ENCODE measurements around the gene ICAM5. TPM values are rescaled to one million over a fixed set of nuclear protein-coding genes. Genes with fewer than 3 reads are reported as not detected.

Gene ICAM5
- total and polyA plus RNA-seq, 9 of the 15 experiments (the other 6 are each of a cell fraction or from before 2014, with no cell fraction given), result 0.10 to 114 (median 13.7) TPM

DNA sequence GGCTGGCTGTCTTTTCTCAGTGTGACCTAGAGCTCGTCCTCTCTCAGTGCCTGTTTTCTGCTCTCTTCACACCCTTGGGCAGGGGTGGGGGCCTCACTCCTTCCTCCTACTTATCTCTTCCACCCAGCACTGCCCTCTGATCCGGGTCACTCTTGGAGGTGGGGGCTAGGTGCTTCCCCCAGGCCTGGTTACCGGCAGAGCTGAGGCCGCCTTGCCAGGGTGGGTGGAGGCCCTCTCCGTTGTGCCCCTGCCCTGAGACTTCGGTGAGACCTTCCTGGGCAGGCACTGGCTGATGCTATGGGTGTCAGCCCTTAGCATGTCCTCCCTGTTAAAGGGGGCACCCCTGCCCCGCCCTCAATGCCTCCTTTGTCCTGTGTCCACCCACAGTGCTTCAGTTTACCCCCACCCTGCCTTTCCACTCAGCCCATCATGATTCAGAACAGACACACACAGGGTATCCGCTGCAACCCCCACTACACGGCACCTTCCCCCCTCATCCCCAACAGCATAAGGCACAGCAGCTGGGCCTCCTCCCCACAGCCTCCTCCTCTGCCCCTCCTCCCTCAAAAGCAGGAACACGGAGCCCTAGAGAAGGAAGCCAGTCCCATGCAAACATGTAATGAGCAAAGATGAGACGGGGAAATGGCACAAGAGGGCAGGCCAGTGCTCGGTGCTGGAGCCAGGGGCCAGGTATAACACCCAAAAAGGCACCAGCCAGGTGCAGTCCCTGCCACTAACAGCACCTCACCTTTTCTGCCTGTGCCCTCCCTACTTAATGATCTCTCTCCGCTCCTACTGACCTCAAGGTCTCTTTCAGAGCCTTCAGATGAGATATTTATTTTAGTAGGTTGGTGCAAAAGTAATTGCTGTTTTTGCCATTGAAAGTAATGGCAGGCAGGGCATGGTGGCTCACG is 10.1 kb downstream of the ICAM5 start (continued):
- TF ChIP-seq, protein P1, sequence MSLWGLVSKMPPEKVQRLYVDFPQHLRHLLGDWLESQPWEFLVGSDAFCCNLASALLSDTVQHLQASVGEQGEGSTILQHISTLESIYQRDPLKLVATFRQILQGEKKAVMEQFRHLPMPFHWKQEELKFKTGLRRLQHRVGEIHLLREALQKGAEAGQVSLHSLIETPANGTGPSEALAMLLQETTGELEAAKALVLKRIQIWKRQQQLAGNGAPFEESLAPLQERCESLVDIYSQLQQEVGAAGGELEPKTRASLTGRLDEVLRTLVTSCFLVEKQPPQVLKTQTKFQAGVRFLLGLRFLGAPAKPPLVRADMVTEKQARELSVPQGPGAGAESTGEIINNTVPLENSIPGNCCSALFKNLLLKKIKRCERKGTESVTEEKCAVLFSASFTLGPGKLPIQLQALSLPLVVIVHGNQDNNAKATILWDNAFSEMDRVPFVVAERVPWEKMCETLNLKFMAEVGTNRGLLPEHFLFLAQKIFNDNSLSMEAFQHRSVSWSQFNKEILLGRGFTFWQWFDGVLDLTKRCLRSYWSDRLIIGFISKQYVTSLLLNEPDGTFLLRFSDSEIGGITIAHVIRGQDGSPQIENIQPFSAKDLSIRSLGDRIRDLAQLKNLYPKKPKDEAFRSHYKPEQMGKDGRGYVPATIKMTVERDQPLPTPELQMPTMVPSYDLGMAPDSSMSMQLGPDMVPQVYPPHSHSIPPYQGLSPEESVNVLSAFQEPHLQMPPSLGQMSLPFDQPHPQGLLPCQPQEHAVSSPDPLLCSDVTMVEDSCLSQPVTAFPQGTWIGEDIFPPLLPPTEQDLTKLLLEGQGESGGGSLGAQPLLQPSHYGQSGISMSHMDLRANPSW (CRISPR knock-in tag; IDR thresholded peaks at IDR 0.05), result no peak
- TF ChIP-seq KLF13 (tag; IDR thresholded peaks at IDR 0.05; ENCODE audit: borderline replicate concordance, low read depth), result peak; percentile 33; the same call in 1 of the 2 replicates
- TF ChIP-seq ZNF507 (tag; conservative IDR thresholded peaks at IDR 0.05), result no peak
- TF ChIP-seq PHF20 (IDR thresholded peaks at IDR 0.05; ENCODE audit: partially characterized antibody), result peak; percentile 20
- TF ChIP-seq, protein P2, sequence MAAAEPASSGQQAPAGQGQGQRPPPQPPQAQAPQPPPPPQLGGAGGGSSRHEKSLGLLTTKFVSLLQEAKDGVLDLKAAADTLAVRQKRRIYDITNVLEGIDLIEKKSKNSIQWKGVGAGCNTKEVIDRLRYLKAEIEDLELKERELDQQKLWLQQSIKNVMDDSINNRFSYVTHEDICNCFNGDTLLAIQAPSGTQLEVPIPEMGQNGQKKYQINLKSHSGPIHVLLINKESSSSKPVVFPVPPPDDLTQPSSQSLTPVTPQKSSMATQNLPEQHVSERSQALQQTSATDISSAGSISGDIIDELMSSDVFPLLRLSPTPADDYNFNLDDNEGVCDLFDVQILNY (CRISPR knock-in tag; IDR thresholded peaks at IDR 0.05), result no peak
- TF ChIP-seq, protein P3, sequence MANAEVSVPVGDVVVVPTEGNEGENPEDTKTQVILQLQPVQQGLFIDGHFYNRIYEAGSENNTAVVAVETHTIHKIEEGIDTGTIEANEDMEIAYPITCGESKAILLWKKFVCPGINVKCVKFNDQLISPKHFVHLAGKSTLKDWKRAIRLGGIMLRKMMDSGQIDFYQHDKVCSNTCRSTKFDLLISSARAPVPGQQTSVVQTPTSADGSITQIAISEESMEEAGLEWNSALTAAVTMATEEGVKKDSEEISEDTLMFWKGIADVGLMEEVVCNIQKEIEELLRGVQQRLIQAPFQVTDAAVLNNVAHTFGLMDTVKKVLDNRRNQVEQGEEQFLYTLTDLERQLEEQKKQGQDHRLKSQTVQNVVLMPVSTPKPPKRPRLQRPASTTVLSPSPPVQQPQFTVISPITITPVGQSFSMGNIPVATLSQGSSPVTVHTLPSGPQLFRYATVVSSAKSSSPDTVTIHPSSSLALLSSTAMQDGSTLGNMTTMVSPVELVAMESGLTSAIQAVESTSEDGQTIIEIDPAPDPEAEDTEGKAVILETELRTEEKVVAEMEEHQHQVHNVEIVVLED (CRISPR knock-in tag; IDR thresholded peaks at IDR 0.05), result 0 out of 2 replicates have a peak, but pooled peaks have one; percentile 17
- peak; percentile 79 for TF ChIP-seq MBD2 (IDR thresholded peaks at IDR 0.05; ENCODE audit: borderline replicate concordance, low read depth)
- no peak for TF ChIP-seq TAF15 (IDR thresholded peaks at IDR 0.05; ENCODE audit: low read depth, low read length)
- TF ChIP-seq CHCHD3 (CRISPR knock-in tag; IDR thresholded peaks at IDR 0.05), result no peak
- TF ChIP-seq, protein P4, sequence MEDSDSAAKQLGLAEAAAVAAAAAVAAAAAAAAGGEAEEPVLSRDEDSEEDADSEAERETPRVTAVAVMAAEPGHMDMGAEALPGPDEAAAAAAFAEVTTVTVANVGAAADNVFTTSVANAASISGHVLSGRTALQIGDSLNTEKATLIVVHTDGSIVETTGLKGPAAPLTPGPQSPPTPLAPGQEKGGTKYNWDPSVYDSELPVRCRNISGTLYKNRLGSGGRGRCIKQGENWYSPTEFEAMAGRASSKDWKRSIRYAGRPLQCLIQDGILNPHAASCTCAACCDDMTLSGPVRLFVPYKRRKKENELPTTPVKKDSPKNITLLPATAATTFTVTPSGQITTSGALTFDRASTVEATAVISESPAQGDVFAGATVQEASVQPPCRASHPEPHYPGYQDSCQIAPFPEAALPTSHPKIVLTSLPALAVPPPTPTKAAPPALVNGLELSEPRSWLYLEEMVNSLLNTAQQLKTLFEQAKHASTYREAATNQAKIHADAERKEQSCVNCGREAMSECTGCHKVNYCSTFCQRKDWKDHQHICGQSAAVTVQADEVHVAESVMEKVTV (CRISPR knock-in tag; IDR thresholded peaks at IDR 0.05), result no peak
- TF ChIP-seq, protein P5, sequence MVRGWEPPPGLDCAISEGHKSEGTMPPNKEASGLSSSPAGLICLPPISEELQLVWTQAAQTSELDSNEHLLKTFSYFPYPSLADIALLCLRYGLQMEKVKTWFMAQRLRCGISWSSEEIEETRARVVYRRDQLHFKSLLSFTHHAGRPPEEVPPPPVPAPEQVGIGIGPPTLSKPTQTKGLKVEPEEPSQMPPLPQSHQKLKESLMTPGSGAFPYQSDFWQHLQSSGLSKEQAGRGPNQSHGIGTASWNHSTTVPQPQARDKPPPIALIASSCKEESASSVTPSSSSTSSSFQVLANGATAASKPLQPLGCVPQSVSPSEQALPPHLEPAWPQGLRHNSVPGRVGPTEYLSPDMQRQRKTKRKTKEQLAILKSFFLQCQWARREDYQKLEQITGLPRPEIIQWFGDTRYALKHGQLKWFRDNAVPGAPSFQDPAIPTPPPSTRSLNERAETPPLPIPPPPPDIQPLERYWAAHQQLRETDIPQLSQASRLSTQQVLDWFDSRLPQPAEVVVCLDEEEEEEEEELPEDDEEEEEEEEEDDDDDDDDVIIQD (CRISPR knock-in tag; IDR thresholded peaks at IDR 0.05), result no peak
- no peak for TF ChIP-seq PHB (CRISPR knock-in tag; IDR thresholded peaks at IDR 0.05)
- no peak for TF ChIP-seq U2AF1 (optimal IDR thresholded peaks at IDR 0.05; ENCODE audit: low read depth, low read length)
- TF ChIP-seq XRCC5 (IDR thresholded peaks at IDR 0.05; ENCODE audit: low read depth, low read length), result no peak
- TF ChIP-seq ZNF347 (CRISPR knock-in tag; IDR thresholded peaks at IDR 0.05; ENCODE audit: low read depth), result no peak
- TF ChIP-seq, protein P6, sequence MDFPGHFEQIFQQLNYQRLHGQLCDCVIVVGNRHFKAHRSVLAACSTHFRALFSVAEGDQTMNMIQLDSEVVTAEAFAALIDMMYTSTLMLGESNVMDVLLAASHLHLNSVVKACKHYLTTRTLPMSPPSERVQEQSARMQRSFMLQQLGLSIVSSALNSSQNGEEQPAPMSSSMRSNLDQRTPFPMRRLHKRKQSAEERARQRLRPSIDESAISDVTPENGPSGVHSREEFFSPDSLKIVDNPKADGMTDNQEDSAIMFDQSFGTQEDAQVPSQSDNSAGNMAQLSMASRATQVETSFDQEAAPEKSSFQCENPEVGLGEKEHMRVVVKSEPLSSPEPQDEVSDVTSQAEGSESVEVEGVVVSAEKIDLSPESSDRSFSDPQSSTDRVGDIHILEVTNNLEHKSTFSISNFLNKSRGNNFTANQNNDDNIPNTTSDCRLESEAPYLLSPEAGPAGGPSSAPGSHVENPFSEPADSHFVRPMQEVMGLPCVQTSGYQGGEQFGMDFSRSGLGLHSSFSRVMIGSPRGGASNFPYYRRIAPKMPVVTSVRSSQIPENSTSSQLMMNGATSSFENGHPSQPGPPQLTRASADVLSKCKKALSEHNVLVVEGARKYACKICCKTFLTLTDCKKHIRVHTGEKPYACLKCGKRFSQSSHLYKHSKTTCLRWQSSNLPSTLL (IDR thresholded peaks at IDR 0.05), result no peak

All from K562 (cell line).